GM12865 (cell line): ENCODE data around the gene POLE3.
"Not testable (repeated sequence)": the region's sequence is repeated elsewhere in the genome, so short reads cannot be mapped to it uniquely, and the experiment has no call there.

Experiments used
- DNase-seq: peaks from one replicate; pipeline ENCODE4 v3.0.0; 2010; ENCODE audit warnings: low read depth
- H3K4me3 ChIP-seq: 2 replicates; pipeline ENCODE4 v1.5.1; 2011; ENCODE audit warnings: mild to moderate bottlenecking, low read depth, low read length, control low read depth
- TF ChIP-seq, protein P1 (sequence below): IDR thresholded peaks from 2 replicates; pipeline ENCODE4 v1.5.1; 2011; ENCODE audit warnings: low read length, control low read depth, low read depth, inconsistent platforms; ENCODE audit not compliant: insufficient read depth; ENCODE audit errors: missing control alignments

The POLE3 gene

DNA sequence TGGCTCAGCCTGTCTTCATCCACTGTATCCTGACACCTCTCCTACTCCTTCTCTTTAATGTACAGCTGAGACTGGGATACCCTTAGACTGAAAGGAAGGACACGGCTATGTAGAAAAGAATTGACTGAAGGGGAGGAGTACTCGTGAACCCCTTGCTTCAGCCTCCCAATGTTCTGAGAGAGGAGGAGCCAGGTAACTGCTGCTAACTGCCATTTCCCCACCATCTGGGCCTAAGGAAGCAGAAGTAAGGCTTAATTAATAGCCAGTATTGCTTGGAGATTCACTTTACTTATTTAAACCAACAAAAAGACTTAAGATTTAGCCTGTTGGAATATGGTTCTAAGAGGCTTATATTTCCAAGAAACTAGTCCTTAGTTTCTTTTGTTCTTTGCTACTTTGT lies 34.3 kb upstream of the POLE3 start:
- no peak for DNase-seq
- TF ChIP-seq, protein P1, sequence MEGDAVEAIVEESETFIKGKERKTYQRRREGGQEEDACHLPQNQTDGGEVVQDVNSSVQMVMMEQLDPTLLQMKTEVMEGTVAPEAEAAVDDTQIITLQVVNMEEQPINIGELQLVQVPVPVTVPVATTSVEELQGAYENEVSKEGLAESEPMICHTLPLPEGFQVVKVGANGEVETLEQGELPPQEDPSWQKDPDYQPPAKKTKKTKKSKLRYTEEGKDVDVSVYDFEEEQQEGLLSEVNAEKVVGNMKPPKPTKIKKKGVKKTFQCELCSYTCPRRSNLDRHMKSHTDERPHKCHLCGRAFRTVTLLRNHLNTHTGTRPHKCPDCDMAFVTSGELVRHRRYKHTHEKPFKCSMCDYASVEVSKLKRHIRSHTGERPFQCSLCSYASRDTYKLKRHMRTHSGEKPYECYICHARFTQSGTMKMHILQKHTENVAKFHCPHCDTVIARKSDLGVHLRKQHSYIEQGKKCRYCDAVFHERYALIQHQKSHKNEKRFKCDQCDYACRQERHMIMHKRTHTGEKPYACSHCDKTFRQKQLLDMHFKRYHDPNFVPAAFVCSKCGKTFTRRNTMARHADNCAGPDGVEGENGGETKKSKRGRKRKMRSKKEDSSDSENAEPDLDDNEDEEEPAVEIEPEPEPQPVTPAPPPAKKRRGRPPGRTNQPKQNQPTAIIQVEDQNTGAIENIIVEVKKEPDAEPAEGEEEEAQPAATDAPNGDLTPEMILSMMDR = no peak
- no peak overlapping the region for H3K4me3 ChIP-seq

DNA sequence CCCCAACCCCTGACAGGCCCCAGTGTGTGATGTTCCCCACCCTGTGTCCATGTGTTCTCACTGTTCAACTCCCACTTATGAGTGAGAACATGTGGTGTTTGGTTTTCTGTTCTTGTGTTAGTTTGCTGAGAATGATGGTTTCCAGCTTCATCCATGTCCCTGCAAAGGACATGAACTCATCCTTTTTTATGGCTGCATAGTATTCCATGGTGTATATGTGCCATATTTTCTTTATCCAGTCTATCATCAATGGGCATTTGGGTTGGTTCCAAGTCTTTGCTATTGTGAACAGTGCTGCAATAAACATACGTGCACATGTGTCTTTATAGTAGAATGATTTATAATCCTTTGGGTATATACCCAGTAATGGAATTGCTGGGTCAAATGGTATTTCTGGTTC lies 27.2 kb upstream of the POLE3 start:
- not testable (repeated sequence) for H3K4me3 ChIP-seq, DNase-seq

DNA sequence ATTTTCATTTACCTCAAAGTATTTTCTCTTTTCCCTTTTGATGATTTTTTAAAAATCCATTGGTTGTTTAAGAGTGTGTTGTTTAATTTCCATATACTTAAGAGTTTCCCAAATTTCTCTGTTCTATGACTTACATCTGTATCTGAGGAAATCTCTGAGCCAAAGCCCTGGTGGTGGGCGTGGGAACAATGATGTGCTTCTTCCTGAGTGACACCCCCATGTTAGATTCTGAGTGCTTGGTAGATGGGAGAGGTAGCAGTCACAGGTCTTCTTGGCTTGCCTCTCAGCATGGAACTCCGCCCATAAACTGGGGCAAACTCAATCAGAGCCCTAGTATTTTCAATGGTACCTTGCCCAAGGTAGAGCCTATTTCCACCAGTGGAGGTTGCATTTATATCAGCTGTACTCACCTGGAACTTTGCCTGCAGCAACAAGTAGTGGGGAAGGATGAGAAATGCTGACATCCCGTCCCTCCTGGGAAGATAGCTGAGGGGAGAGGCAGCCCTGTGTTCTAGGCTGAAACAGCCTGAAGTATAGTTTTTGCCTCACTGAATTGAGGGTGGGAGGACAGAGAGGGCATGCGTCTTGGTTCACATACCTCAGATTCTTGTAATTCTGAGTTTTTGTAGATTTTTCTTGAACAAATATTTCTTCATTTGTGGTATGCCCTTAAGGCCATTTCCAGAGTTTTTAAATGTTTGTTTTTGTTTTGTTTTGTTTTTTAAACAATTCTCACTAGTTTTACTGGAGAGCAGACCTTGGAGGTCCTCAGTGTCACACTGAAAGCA lies 26.4 kb upstream of the POLE3 start:
- DNase-seq = no peak
- H3K4me3 ChIP-seq = no peak overlapping the region
- TF ChIP-seq, protein P1 = no peak

DNA sequence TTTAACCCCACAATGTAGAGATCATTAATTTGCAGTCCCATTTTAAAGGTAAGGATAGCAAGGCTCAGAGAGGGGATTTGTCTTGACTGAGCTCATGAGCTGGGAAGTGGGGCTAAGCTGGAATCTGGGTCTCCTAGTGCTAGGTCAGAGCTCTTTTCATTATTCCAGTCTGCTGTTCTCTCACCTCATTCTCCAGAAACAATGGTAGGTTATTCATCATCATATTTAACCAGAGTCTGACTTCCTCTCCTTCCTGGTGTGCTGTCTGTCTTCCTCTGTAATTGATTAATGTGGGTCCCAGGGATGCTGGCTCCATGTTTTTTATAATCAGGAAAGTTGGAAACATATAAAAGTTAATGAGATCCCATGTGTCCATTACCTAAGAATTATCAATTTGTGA lies 20.7 kb upstream of the POLE3 start:
- TF ChIP-seq, protein P1 = no peak
- H3K4me3 ChIP-seq = no peak overlapping the region
- DNase-seq = no peak

DNA sequence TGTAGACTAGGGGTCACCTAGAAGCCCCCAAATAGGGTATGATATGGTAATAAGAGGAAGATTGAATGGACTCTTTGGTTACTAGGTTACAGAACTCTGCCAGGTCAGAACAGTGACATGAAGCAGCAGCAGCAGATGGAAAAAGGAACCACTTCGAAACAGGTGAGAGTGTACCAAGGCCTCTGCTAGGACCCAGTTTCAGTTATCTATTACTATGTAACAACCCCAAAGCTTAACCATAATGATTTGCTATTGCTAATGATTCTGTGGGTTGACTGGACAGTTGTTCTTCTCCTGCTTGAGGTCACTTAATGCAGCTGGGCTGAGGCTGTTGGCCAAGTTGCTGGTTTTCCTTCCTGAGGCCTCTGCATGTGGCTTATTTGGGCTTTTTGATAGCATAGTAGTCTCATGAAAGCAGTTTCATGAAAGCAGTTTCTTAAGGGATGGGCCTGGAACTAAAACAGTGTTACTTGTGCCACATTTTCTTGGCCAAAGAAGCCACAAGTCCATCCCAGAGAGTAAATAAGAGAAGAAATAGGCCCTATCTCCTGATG lies 17.7 kb upstream of the POLE3 start:
- H3K4me3 ChIP-seq = no peak overlapping the region
- no peak for DNase-seq
- TF ChIP-seq, protein P1 = no peak

DNA sequence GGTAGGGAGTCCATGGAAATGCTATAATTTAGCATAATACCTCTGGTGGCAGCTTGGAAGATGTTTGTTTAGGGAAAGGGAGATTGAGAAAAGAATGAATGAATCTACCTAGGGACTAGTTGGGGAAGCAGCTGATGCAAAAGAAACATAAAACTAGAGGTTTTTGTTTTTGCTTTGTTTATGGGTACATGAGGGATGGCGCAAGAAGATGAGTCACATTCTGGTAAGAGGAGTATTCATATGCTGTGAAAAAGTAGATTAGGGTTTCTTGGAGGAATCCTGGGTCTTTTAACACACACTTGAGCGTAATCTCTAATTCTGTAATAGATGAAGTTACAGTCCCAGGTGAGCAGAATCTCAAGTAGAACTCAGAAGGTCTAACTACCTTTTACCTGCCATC lies 17.2 kb upstream of the POLE3 start:
- no peak for DNase-seq

DNA sequence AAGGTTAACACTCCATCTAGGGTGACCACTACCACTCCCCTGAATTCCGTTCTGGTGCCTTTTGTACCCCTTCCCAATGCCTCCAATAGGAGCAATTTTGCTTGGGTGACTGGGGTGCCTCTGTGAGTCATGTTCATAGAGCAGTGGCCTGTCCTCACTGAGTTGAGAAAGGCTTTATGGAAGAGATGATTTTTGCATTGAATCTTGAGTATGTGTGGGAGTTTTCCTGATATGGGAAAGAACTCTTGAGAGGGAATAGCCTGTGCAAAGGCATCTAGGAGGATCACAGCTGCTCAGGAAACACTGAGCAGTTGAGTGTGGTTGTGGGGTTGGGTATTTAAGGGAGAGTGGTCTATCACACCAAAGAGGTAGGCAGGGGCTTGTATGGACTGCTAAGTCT lies 16.2 kb upstream of the POLE3 start:
- no peak for DNase-seq
- TF ChIP-seq, protein P1 = no peak
- H3K4me3 ChIP-seq = no peak overlapping the region

More for the DNA sequence above, 17.2 kb upstream of the POLE3 start:
- TF ChIP-seq, protein P1 = no peak
- no peak overlapping the region for H3K4me3 ChIP-seq
